Stimulated activated effector memory CD8-positive, alpha-beta T cell treated with anti-CD3 and anti-CD28 coated beads, Interleukin-12 subunit alpha, Interleukin-12 subunit beta, amount 100 ng/mL, for 72 hours (primary cell): Measurements from ENCODE around the gene FBXO17.
"Not testable (repeated sequence)": the region's sequence is repeated elsewhere in the genome, so short reads cannot be mapped to it uniquely, and the experiment has no call there.

Source experiments
- ATAC-seq: fragments of 150-1000 bp; cut with Tn5 transposase; 2 replicates; pipeline ENCODE4 v1.10.0; 2021
- DNase-seq, 2 donors: peaks; one replicate each; pipeline ENCODE4 v3.0.0; 2021 to 2022; ENCODE audit warnings: low spot score in 2 of 2
- H3K27ac Mint-ChIP-seq: one replicate; pipeline ENCODE4 v1.8.0; 2022; ENCODE audit warnings: mild to moderate bottlenecking, mixed read lengths
- H3K36me3 Mint-ChIP-seq: one replicate; pipeline ENCODE4 v1.8.0; 2022; ENCODE audit warnings: mild to moderate bottlenecking, mixed read lengths
- H3K4me1 Mint-ChIP-seq: one replicate; pipeline ENCODE4 v1.8.0; 2022; ENCODE audit warnings: mixed read lengths
- H3K4me3 Mint-ChIP-seq: one replicate; pipeline ENCODE4 v1.8.0; 2022; ENCODE audit warnings: mild to moderate bottlenecking, mixed read lengths
- H3K9me3 Mint-ChIP-seq: one replicate; pipeline ENCODE4 v1.8.0; 2022; ENCODE audit warnings: mixed read lengths

Gene FBXO17

DNA sequence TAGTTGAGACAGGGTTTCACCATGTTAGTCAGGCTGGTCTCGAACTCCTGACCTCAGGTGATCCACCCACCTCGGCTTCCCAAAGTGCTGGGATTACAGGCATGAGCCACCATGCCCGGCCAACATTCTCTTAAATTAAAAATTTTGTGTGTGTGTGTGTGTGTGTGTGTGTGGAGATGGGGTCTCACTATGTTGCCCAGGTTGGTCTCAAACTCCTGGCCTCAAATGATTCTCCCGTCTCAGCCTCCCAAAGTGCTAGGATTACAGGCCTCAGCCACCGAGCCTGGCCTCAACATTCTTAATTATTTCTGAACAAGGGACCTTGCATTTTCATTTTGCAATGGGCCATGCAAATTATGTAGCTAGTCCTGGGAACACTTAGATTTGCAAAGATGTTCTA, 9.4 kb downstream of the FBXO17 start:
- not testable (repeated sequence) for H3K4me1 Mint-ChIP-seq, H3K36me3 Mint-ChIP-seq, H3K27ac Mint-ChIP-seq

DNA sequence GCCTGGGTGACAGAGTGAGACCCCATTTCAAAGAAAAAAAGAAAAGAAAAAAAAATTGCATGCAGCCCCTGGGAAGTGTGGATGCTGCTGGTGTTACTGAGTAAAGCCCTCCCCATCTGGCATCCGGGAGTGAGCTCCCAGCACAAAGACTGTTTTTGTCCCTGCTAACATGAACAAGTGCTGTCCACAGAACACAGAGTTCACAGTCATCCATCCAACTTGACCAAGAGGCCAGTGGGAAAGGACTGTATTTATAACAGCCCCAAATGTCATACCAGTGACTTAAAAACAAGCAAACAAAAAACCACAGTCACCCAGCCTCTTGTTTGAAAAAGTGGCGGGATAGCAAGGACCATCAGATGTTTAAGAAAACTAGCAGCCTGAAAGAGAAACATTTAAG, 10.8 kb downstream of the FBXO17 start:
- Mint-ChIP-seq H3K9me3 (no peaks in the 10 kb centered on the region), H3K4me3 (no peak overlapping the region), H3K4me1 (peaks cover 9% of the 10 kb centered on the region), H3K27ac (no peak overlapping the region), H3K36me3 (no peaks in the 10 kb centered on the region)
- ATAC-seq, result no peak
- DNase-seq, result no peak

More for the DNA sequence above, 9.4 kb downstream of the FBXO17 start:
- not testable (repeated sequence) for H3K9me3 Mint-ChIP-seq, H3K4me3 Mint-ChIP-seq, ATAC-seq, DNase-seq

DNA sequence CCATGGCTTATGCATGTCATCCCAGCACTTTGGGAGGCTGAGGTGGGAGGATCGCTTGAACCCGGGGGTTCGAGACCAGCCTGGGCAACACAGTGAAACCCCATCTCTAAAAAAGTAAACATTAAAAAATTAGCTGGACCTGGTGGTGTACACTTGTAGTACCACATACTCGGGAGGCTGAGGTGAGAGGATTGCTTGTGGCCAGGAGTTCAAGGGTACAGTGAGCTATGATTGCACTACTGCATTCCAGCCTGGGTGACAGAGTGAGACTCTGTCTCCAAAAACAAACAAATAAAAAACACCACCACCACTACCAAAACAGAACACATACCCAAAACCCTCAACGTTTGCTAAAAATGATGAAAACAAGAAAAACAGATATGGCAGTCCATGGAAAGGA, 15.9 kb downstream of the FBXO17 start:
- no peak for DNase-seq
- Mint-ChIP-seq H3K9me3 (no peaks in the 10 kb centered on the region), H3K4me3 (no peak overlapping the region), H3K27ac (no peak overlapping the region), H3K36me3 (no peaks in the 10 kb centered on the region), H3K4me1 (peaks cover 9% of the 10 kb centered on the region)
- ATAC-seq, result no peak

DNA sequence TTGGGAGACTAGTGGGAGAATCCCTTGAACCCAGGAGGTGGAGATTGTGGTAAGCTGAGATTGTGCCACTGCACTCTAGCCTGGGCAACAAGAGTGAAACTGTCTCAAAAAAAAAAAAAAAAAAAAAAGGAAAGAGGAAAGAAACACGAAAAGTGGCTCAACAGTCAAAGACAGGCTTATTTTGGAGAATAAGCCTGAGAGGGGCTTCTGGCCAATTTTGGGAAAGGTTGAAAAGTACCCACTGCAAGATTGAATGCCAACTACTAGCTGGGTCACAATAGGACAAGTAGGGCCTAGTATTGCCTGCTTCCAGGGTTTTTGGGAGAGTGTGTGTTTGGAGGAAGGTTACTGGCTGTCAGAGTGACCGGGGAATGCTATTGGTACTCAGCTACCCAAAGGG, 17.2 kb downstream of the FBXO17 start:
- Mint-ChIP-seq H3K27ac (no peak overlapping the region), H3K36me3 (no peaks in the 10 kb centered on the region), H3K9me3 (no peaks in the 10 kb centered on the region), H3K4me3 (no peak overlapping the region), H3K4me1 (peaks cover 9% of the 10 kb centered on the region)
- DNase-seq (no peak), ATAC-seq (no peak)

- ATAC-seq (no peak), DNase-seq (no peak)
- Mint-ChIP-seq H3K36me3 (no peaks in the 10 kb centered on the region), H3K4me1 (peaks cover 8% of the 10 kb centered on the region), H3K27ac (no peak overlapping the region), H3K9me3 (no peaks in the 10 kb centered on the region), H3K4me3 (no peak overlapping the region)
Measured at GRCh38 chr19:38956264-38956663, 19.3 kb downstream of the FBXO17 start.

DNA sequence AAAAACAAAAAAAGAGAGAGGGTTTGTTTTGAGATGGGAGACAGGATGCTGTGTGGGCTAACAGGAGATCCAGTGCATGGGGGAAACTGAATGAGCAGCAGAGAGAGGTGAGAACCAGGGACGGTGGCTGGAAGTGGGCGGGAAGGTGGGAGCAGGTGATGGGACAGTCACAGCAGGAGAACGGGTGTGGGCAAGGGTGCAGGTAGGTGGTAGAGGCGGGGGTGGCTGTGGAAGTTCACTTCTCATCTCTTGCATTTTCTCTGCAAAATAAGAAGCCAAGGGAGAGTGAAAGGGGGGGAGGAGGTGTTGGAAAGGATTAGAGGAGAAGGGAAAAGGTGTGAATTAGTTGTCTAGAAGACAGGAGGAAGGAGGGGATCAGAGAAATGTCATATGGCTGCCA, 21.9 kb downstream of the FBXO17 start:
- H3K4me3 Mint-ChIP-seq, result no peak overlapping the region
- H3K4me1 Mint-ChIP-seq, result peaks cover 19% of the 10 kb centered on the region
- no peak for ATAC-seq

GRCh38 chr19:38952395-38953165, 23.0 kb downstream of the FBXO17 start:
- no peaks in the 10 kb centered on the region for H3K36me3 Mint-ChIP-seq
- H3K27ac Mint-ChIP-seq, result no peak overlapping the region
- H3K4me3 Mint-ChIP-seq, result no peak overlapping the region
- DNase-seq, result no peak
- H3K4me1 Mint-ChIP-seq, result peaks cover 19% of the 10 kb centered on the region
- H3K9me3 Mint-ChIP-seq, result no peaks in the 10 kb centered on the region
- peak; percentile 44 for ATAC-seq

More for the DNA sequence above, 21.9 kb downstream of the FBXO17 start:
- Mint-ChIP-seq H3K9me3 (no peaks in the 10 kb centered on the region), H3K27ac (no peak overlapping the region), H3K36me3 (no peaks in the 10 kb centered on the region)
- no peak for DNase-seq

DNA sequence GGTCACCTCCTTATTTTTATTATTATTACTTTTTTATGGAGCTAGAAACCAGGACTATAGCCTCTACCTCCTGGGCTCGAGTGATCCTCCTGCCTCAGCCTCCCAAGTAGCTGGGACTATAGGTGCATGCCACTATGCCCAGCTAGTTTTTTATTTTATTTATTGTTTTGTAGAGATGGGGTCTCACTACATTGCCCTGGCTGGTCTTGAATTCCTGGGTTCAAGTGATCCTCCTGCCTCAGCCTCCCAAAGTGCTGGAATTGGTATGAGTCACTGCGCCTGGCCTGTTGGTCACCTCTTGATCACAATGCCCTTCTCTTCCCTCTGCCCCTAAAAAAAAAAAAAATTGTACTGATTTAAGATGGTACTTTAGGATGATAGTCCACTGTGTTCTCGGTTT, 24.4 kb downstream of the FBXO17 start:
- H3K9me3 Mint-ChIP-seq, result no peaks in the 10 kb centered on the region
- H3K36me3 Mint-ChIP-seq, result no peaks in the 10 kb centered on the region
- H3K4me1 Mint-ChIP-seq, result peaks cover 19% of the 10 kb centered on the region
- H3K27ac Mint-ChIP-seq, result no peak overlapping the region
- DNase-seq, result no peak
- H3K4me3 Mint-ChIP-seq, result no peak overlapping the region
- no peak for ATAC-seq

DNA sequence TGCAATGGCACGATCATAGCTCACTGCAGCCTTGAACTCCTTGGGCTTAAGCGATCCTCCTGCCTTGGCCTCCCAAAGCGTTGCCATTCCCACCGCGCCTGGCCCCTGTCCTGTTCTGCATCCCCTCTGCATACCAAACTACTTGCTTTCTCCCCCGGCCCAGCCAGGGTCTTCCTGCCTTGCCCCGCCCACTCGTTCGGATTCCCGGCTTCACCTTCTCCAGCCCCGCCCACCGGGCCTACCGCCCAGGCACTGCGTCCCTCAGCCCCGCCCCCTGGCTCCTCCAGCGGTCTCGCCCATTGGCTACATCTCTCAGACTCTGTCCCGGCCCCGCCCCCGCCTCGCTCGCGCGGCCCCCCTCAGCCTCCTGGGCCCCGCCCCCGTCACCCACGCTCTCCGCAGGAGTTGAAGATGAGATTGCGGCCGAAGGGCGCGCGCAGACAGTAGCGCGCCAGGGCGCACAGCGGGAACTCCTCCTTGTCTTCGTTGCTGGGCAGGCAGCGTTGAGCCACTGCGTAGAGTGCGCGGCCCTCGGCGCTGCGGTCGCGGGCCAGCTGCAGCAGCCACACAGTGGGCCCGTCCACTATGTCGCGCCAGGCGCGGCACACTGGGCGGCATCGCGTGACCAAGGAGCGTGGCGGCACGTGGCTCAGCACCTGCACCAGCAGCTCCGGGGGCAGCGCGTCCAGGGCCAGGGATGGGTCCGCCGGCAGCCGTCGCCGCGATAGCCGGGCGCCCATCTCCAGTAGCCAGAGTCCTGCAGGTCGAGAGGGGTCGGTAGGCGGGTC, 25.8 kb downstream of the FBXO17 start:
- Mint-ChIP-seq H3K4me3 (peak overlapping the region; percentile 51), H3K27ac (no peak overlapping the region), H3K4me1 (peaks cover 21% of the 10 kb centered on the region), H3K36me3 (no peaks in the 10 kb centered on the region), H3K9me3 (no peaks in the 10 kb centered on the region)
- peak; percentile 59 to 87 for DNase-seq
- ATAC-seq, result peak; percentile 89

GRCh38 chr19:38946229-38947010, 29.1 kb downstream of the FBXO17 start:
- ATAC-seq (no peak), DNase-seq (no peak)
- H3K27ac Mint-ChIP-seq, result no peak overlapping the region
- no peaks in the 10 kb centered on the region for H3K36me3 Mint-ChIP-seq
- no peak overlapping the region for H3K4me3 Mint-ChIP-seq
- H3K9me3 Mint-ChIP-seq, result no peaks in the 10 kb centered on the region
- peaks cover 26% of the 10 kb centered on the region for H3K4me1 Mint-ChIP-seq

DNA sequence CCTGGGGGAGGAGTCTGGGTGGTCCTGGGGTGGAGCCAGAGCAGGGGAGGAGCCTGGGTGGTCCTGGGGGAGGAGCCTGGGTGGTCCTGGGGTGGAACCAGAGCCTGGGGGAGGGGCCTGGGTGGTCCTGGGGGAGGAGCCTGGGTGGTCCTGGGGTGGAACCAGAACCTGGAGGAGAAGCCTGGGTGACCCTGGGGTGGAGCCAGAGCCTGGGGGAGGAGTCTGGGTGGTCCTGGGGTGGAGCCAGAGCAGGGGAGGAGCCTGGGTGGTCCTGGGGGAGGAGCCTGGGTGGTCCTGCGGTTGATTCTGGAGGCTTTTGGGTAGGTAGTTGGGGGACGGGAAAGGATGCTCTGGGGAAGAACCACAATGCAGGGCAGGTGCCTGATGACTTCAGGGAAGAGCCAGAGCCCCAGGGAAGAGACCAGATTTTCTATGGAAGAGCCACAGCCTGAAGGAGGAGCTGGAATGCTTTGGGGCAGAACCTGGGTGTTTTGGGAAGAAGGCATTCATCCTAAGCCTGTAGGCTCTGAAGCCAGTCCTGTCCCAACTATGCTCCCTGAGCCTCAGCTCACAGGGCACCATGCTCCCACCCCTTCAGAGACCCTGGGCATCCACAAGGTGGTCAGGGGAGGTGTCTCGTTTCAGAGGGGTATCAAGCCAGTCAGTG, 29.8 kb downstream of the FBXO17 start:
- H3K4me1 Mint-ChIP-seq, result peaks cover 31% of the 10 kb centered on the region
- ATAC-seq (no peak), DNase-seq (no peak)
- no peaks in the 10 kb centered on the region for H3K9me3 Mint-ChIP-seq
- H3K27ac Mint-ChIP-seq, result no peak overlapping the region
- no peaks in the 10 kb centered on the region for H3K36me3 Mint-ChIP-seq
- no peak overlapping the region for H3K4me3 Mint-ChIP-seq

GRCh38 chr19:38944981-38945506, 30.5 kb downstream of the FBXO17 start:
- H3K9me3 Mint-ChIP-seq, result no peaks in the 10 kb centered on the region
- DNase-seq, result no peak
- H3K4me1 Mint-ChIP-seq, result peaks cover 25% of the 10 kb centered on the region
- ATAC-seq, result no peak
- no peaks in the 10 kb centered on the region for H3K36me3 Mint-ChIP-seq
- no peak overlapping the region for H3K27ac Mint-ChIP-seq
- no peak overlapping the region for H3K4me3 Mint-ChIP-seq

GRCh38 chr19:38942471-38943181, 32.9 kb downstream of the FBXO17 start:
- DNase-seq (no peak), ATAC-seq (no peak)
- no peak overlapping the region for H3K27ac Mint-ChIP-seq
- H3K4me1 Mint-ChIP-seq, result peaks cover 20% of the 10 kb centered on the region
- no peaks in the 10 kb centered on the region for H3K36me3 Mint-ChIP-seq
- H3K9me3 Mint-ChIP-seq, result no peaks in the 10 kb centered on the region
- no peak overlapping the region for H3K4me3 Mint-ChIP-seq

DNA sequence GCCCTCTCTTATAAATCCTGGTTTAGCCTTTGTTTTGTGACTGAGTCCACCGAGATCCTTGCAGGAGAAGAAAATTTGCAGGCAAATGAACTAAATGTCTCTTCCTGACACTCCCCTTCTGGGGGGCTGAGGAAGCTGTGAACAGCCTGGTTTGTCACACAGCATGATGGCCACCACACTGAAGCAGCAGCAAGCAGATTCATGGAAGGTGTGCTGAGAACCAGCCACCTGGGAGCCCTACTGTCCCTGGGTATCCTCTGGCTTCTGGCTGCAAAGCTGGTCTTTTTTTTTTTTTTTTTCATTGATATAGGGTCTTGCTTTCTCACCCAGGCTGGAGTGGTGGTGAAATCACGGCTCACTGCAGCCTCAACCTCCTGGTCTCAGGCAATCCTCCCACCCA, 33.6 kb downstream of the FBXO17 start:
- no peaks in the 10 kb centered on the region for H3K36me3 Mint-ChIP-seq
- ATAC-seq, result no peak
- no peak overlapping the region for H3K4me3 Mint-ChIP-seq
- DNase-seq, result no peak
- no peak overlapping the region for H3K27ac Mint-ChIP-seq
- peaks cover 20% of the 10 kb centered on the region for H3K4me1 Mint-ChIP-seq
- no peaks in the 10 kb centered on the region for H3K9me3 Mint-ChIP-seq
